IMR-90 (cell line): Measurements from ENCODE around the gene GNA14. TPM values are rescaled to one million over a fixed set of nuclear protein-coding genes. Genes with fewer than 3 reads are reported as not detected.

Source experiments
- ATAC-seq: fragments of 200-7000 bp; cut with Tn5 transposase; 2 replicates; pipeline ENCODE4 v1.9.1; 2020; ENCODE audit warnings: low read depth, mild to moderate bottlenecking, moderate library complexity
- BruUV-seq: library from RNA; stranded (reverse); fragments of 400-500 nt; replicated peaks from 2 replicates; lab custom pipeline; 2021; lab: Mats Ljungman, UMichigan
- CTCF ChIA-PET: fragments of 300-600 bp; formaldehyde crosslinking; extraction: SDS; loops from one replicate; lab custom pipeline; 2021; ENCODE audit warnings: antibody characterized with exemption; lab: Yijun Ruan, JAX
- POLR2A ChIA-PET: fragments of 300-600 bp; sonication (Branson Sonifier 250); formaldehyde crosslinking; loops from one replicate; lab custom pipeline; 2022; ENCODE audit warnings: antibody characterized with exemption; ENCODE audit not compliant: unreplicated experiment; lab: Charles Lee
- DNase-seq: peaks from one replicate; pipeline ENCODE4 v3.0.0; 2013
- H2AFZ ChIP-seq: replicated peaks from 2 replicates; pipeline ENCODE3; 2013; ENCODE audit warnings: low read length, mild to moderate bottlenecking; ENCODE audit not compliant: poor library complexity
- H2AK5ac ChIP-seq: 2 replicates; pipeline ENCODE4 v1.6.1; 2013; ENCODE audit warnings: low read depth, low read length, inconsistent platforms
- H2AK9ac ChIP-seq: replicated peaks from 2 replicates; pipeline ENCODE3; 2013; ENCODE audit warnings: mild to moderate bottlenecking, low read depth, low read length, moderate library complexity; ENCODE audit not compliant: poor library complexity
- H2BK120ac ChIP-seq: 2 replicates; pipeline ENCODE4 v1.6.1; 2013; ENCODE audit warnings: low read depth, low read length, inconsistent platforms
- H2BK15ac ChIP-seq: 3 replicates; pipeline ENCODE4 v1.6.1; 2013; ENCODE audit warnings: low read depth, low read length, inconsistent platforms
- H2BK20ac ChIP-seq: 2 replicates; pipeline ENCODE4 v1.6.1; 2013; ENCODE audit warnings: low read depth, mild to moderate bottlenecking, inconsistent platforms, low read length, moderate library complexity
- H2BK5ac ChIP-seq: 2 replicates; pipeline ENCODE4 v1.6.1; 2013; ENCODE audit warnings: mild to moderate bottlenecking, low read depth, low read length, inconsistent platforms; ENCODE audit not compliant: poor library complexity, severe bottlenecking
- H3K14ac ChIP-seq: replicated peaks from 2 replicates; pipeline ENCODE4 v1.6.1; 2013; ENCODE audit warnings: low read depth, low read length, inconsistent platforms
- H3K18ac ChIP-seq: 2 replicates; pipeline ENCODE4 v1.6.1; 2013; ENCODE audit warnings: low read depth, low read length, control low read depth
- H3K23ac ChIP-seq: 2 replicates; pipeline ENCODE4 v1.6.1; 2013; ENCODE audit warnings: low read depth, low read length, inconsistent platforms
- H3K27ac ChIP-seq: 2 replicates; pipeline ENCODE4 v1.5.1; 2013; ENCODE audit warnings: mild to moderate bottlenecking, control low read depth, low read length; ENCODE audit not compliant: insufficient read depth
- H3K27me3 ChIP-seq: 2 replicates; pipeline ENCODE4 v1.6.1; 2013; ENCODE audit warnings: low read length; ENCODE audit not compliant: control insufficient read depth, insufficient read depth
- H3K36me3 ChIP-seq: 2 replicates; pipeline ENCODE4 v1.6.1; 2013; ENCODE audit warnings: low read length, mixed read lengths; ENCODE audit not compliant: control insufficient read depth, insufficient read depth
- H3K4ac ChIP-seq: 2 replicates; pipeline ENCODE4 v1.6.1; 2013; ENCODE audit warnings: low read depth, low read length, inconsistent platforms
- H3K4me1 ChIP-seq: 2 replicates; pipeline ENCODE4 v1.6.1; 2013; ENCODE audit warnings: low read length, mixed read lengths; ENCODE audit not compliant: control insufficient read depth, insufficient read depth
- H3K4me2 ChIP-seq: 2 replicates; pipeline ENCODE4 v1.6.1; 2013; ENCODE audit warnings: low read depth, mild to moderate bottlenecking, control low read depth, low read length, moderate library complexity
- H3K4me3 ChIP-seq: 2 replicates; pipeline ENCODE4 v1.5.1; 2013; ENCODE audit warnings: low read depth, mild to moderate bottlenecking, control low read depth, low read length, moderate library complexity; ENCODE audit not compliant: insufficient read depth
- H3K56ac ChIP-seq: 2 replicates; pipeline ENCODE4 v1.6.1; 2013; ENCODE audit warnings: low read length, inconsistent platforms; ENCODE audit not compliant: insufficient read depth; ENCODE audit errors: extremely low read depth
- H3K79me1 ChIP-seq, 2 experiments: 2 replicates each; pipeline ENCODE4 v1.6.1; 2013; ENCODE audit warnings: low read length in 2 of 2, inconsistent platforms in 1 of 2, low read depth in 1 of 2
- H3K9ac ChIP-seq: 2 replicates; pipeline ENCODE4 v1.6.1; 2013; ENCODE audit warnings: low read depth, low read length, control low read depth
- H3K9me1 ChIP-seq: 2 replicates; pipeline ENCODE4 v1.6.1; 2013; ENCODE audit warnings: low read length, inconsistent platforms; ENCODE audit not compliant: insufficient read depth
- H3K9me3 ChIP-seq: 2 replicates; pipeline ENCODE4 v1.6.1; 2013; ENCODE audit warnings: low read length; ENCODE audit not compliant: control insufficient read depth, insufficient read depth
- H4K20me1 ChIP-seq: 2 replicates; pipeline ENCODE4 v1.6.1; 2013; ENCODE audit warnings: low read length, inconsistent platforms; ENCODE audit not compliant: insufficient read depth
- H4K5ac ChIP-seq: 2 replicates; pipeline ENCODE4 v1.6.1; 2013; ENCODE audit warnings: mild to moderate bottlenecking, low read depth, low read length, control low read depth
- H4K8ac ChIP-seq, 2 experiments: 2 replicates each; pipeline ENCODE4 v1.6.1; 2013; ENCODE audit warnings: low read depth in 2 of 2, low read length in 2 of 2, control low read depth in 1 of 2, inconsistent platforms in 1 of 2
- H4K91ac ChIP-seq: 2 replicates; pipeline ENCODE4 v1.6.1; 2013; ENCODE audit warnings: low read depth, low read length, inconsistent platforms; ENCODE audit not compliant: insufficient read depth
- BHLHE40 ChIP-seq: fragments of 150-350 bp; IDR thresholded peaks from 2 replicates; pipeline ENCODE4 v1.6.1; 2016; ENCODE audit warnings: mild to moderate bottlenecking, low read depth, low read length
- CEBPB ChIP-seq: IDR thresholded peaks from 2 replicates; pipeline ENCODE4 v1.6.1; 2012; ENCODE audit warnings: low read depth, low read length, improper control_type of control experiment
- CHD1 ChIP-seq: IDR thresholded peaks from 2 replicates; pipeline ENCODE4 v1.6.1; 2012; ENCODE audit warnings: low read depth, low read length, improper control_type of control experiment
- FOS ChIP-seq: fragments of 150-350 bp; IDR thresholded peaks from 2 replicates; pipeline ENCODE4 v1.6.1; 2016; ENCODE audit warnings: low read depth, low read length
- MAFK ChIP-seq: IDR thresholded peaks from 2 replicates; pipeline ENCODE4 v1.6.1; 2012; ENCODE audit warnings: low read depth, low read length, improper control_type of control experiment
- MAZ ChIP-seq: IDR thresholded peaks from 2 replicates; pipeline ENCODE4 v1.6.1; 2012; ENCODE audit warnings: low read depth, mild to moderate bottlenecking, low read length, improper control_type of control experiment, moderate library complexity, borderline replicate concordance
- MXI1 ChIP-seq: IDR thresholded peaks from 2 replicates; pipeline ENCODE4 v1.6.1; 2012; ENCODE audit warnings: low read depth, mild to moderate bottlenecking, low read length, moderate library complexity, borderline replicate concordance
- NFE2L2 ChIP-seq: fragments of 150-350 bp; IDR thresholded peaks from 2 replicates; pipeline ENCODE4 v1.6.1; 2016; ENCODE audit warnings: low read depth, mild to moderate bottlenecking, low read length
- POLR2A ChIP-seq: IDR thresholded peaks from 2 replicates; pipeline ENCODE4 v1.6.1; 2012; ENCODE audit warnings: mild to moderate bottlenecking, low read depth, low read length
- RAD21 ChIP-seq: IDR thresholded peaks from 2 replicates; pipeline ENCODE4 v1.6.1; 2012; ENCODE audit warnings: low read length, improper control_type of control experiment
- RCOR1 ChIP-seq: IDR thresholded peaks from 2 replicates; pipeline ENCODE4 v1.6.1; 2012; ENCODE audit warnings: mild to moderate bottlenecking, low read length, improper control_type of control experiment; ENCODE audit not compliant: insufficient replicate concordance
- RFX5 ChIP-seq: IDR thresholded peaks from 2 replicates; pipeline ENCODE4 v1.8.0; 2012; ENCODE audit warnings: low read depth, mild to moderate bottlenecking, low read length, moderate library complexity
- SMC3 ChIP-seq: fragments of 150-350 bp; IDR thresholded peaks from 2 replicates; pipeline ENCODE4 v1.6.1; 2016; ENCODE audit warnings: low read depth, mild to moderate bottlenecking, antibody characterized with exemption, low read length, moderate library complexity
- WGBS, 2 experiments: methylation state at CpG; one replicate each; pipeline versions ENCODE4 v1.1.5 to v1.1.7; 2013; ENCODE audit warnings: missing lambda C conversion rate in 2 of 2; ENCODE audit not compliant: insufficient read length in 1 of 2; ENCODE audit errors: extremely low coverage in 2 of 2; 5-methylcytosine and 5-hydroxymethylcytosine counted together
- dilution Hi-C: fragments of 300-500 bp; cut with HindIII; formaldehyde crosslinking; loops from one replicate; pipeline ENCODE4 v1.14.3; 2018; ENCODE audit warnings: low sequenced_read_pairs; ENCODE audit not compliant: unreplicated experiment
- in situ Hi-C: fragments of 300-500 bp; cut with MboI; formaldehyde crosslinking; loops from 3 replicates; pipeline ENCODE4 v1.14.3; 2019; ENCODE audit warnings: low sequenced_read_pairs, inconsistent platforms, mixed read lengths
- intact Hi-C: fragments of 100-400 bp; cut with micrococcal nuclease; formaldehyde crosslinking; loops from 2 replicates; pipeline ENCODE4 v1.10.0; 2022
- polyA plus RNA-seq, 3 experiments: library from polyadenylated mRNA; depleted of rRNA; stranded (reverse); fragments of >200 nt; gene quantifications; 2 replicates each; pipeline ENCODE4 v1.2.3, GENCODE V29; 2012; ENCODE audit warnings: low replicate concordance in 1 of 3
- total RNA-seq: library from RNA; depleted of rRNA; stranded (reverse); fragments of >200 nt; gene quantifications from 2 replicates; pipeline ENCODE4 v1.2.3, GENCODE V29; 2012
- TF ChIP-seq, protein P1 (sequence below): fragments of 150-350 bp; IDR thresholded peaks from 2 replicates; pipeline ENCODE4 v1.6.1; 2017; ENCODE audit warnings: mild to moderate bottlenecking, antibody characterized with exemption, low read length, low read depth
- TF ChIP-seq, protein P2 (sequence below): fragments of 150-350 bp; IDR thresholded peaks from 2 replicates; pipeline ENCODE4 v1.6.1; 2016; ENCODE audit warnings: low read depth, mild to moderate bottlenecking, low read length, moderate library complexity, borderline replicate concordance
- TF ChIP-seq, protein P3 (sequence below): conservative IDR thresholded peaks from 2 replicates; pipeline ENCODE4 v1.5.1; 2012; ENCODE audit warnings: mild to moderate bottlenecking, low read depth, low read length, improper control_type of control experiment

The GNA14 gene
- total and polyA plus RNA-seq, 2 of the 4 experiments (the other 2 are of a cell fraction): under 0.01 to 0.03 TPM

DNA sequence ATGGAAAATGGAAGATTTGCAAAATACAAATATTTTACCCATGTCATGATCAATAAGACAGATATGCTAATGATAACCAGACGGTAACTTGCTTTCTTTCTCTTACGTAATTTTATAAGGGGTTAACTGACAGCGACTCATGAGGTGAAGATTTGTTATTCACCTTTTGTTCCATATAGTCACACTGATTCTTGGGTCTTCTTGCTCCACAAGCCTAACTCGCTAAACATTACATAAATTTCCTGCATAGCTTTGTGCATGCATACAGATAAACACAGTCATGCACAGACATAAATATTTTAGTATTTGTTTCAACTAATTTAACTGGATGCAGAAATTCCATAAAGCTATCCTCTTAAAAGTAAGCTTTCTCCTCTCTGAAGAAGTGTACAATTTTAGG, 244.9 kb downstream of the GNA14 start:
- no peak overlapping the region for H4K5ac ChIP-seq
- TF ChIP-seq FOS (no peak), RCOR1 (no peak), MAFK (no peak), SMC3 (no peak), CEBPB (no peak), RAD21 (no peak), RFX5 (no peak), MXI1 (no peak), POLR2A (no peak), BHLHE40 (no peak), MAZ (no peak), NFE2L2 (no peak), CHD1 (no peak)
- TF ChIP-seq, protein P1, sequence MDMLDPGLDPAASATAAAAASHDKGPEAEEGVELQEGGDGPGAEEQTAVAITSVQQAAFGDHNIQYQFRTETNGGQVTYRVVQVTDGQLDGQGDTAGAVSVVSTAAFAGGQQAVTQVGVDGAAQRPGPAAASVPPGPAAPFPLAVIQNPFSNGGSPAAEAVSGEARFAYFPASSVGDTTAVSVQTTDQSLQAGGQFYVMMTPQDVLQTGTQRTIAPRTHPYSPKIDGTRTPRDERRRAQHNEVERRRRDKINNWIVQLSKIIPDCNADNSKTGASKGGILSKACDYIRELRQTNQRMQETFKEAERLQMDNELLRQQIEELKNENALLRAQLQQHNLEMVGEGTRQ: no peak
- TF ChIP-seq, protein P2, sequence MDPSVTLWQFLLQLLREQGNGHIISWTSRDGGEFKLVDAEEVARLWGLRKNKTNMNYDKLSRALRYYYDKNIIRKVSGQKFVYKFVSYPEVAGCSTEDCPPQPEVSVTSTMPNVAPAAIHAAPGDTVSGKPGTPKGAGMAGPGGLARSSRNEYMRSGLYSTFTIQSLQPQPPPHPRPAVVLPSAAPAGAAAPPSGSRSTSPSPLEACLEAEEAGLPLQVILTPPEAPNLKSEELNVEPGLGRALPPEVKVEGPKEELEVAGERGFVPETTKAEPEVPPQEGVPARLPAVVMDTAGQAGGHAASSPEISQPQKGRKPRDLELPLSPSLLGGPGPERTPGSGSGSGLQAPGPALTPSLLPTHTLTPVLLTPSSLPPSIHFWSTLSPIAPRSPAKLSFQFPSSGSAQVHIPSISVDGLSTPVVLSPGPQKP: no peak
- TF ChIP-seq, protein P3, sequence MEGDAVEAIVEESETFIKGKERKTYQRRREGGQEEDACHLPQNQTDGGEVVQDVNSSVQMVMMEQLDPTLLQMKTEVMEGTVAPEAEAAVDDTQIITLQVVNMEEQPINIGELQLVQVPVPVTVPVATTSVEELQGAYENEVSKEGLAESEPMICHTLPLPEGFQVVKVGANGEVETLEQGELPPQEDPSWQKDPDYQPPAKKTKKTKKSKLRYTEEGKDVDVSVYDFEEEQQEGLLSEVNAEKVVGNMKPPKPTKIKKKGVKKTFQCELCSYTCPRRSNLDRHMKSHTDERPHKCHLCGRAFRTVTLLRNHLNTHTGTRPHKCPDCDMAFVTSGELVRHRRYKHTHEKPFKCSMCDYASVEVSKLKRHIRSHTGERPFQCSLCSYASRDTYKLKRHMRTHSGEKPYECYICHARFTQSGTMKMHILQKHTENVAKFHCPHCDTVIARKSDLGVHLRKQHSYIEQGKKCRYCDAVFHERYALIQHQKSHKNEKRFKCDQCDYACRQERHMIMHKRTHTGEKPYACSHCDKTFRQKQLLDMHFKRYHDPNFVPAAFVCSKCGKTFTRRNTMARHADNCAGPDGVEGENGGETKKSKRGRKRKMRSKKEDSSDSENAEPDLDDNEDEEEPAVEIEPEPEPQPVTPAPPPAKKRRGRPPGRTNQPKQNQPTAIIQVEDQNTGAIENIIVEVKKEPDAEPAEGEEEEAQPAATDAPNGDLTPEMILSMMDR: no peak
- CTCF ChIA-PET: no interaction called here

More for the DNA sequence above, 244.9 kb downstream of the GNA14 start:
- H3K18ac ChIP-seq: no peak overlapping the region
- no TSS peak for BruUV-seq
- no peak overlapping the region for H3K4me2 ChIP-seq
- H4K20me1 ChIP-seq: no peaks in the 10 kb centered on the region
- POLR2A ChIA-PET: no interaction called here
- no peak overlapping the region for H3K9ac ChIP-seq
- H3K4me3 ChIP-seq: no peak overlapping the region
- H3K56ac ChIP-seq: no peak overlapping the region
- H3K9me1 ChIP-seq: no peaks in the 10 kb centered on the region
- H2AK9ac ChIP-seq: no peak overlapping the region
- peak; percentile 76 for ATAC-seq
- H3K4me1 ChIP-seq: no peaks in the 10 kb centered on the region
- no peak overlapping the region for H2BK120ac ChIP-seq
- no peak overlapping the region for H4K8ac ChIP-seq
- in situ Hi-C loops: no loop called here
- no peak overlapping the region for H2AFZ ChIP-seq
- no peak overlapping the region for H4K91ac ChIP-seq
- peaks cover 7% of the 10 kb centered on the region for H3K36me3 ChIP-seq
- WGBS, 2 experiments: no CpG with 5 or more reads among the region's 4 CpGs
- H3K27ac ChIP-seq: no peak overlapping the region
- dilution Hi-C loops: no loop called here
- H2BK15ac ChIP-seq: no peak overlapping the region
- intact Hi-C loops: no loop called here
- DNase-seq: peak; percentile 12
- no peaks in the 10 kb centered on the region for H3K9me3 ChIP-seq
- no peaks in the 10 kb centered on the region for H3K27me3 ChIP-seq
- no peak overlapping the region for H2BK20ac ChIP-seq
- H3K4ac ChIP-seq: no peak overlapping the region
- no peaks in the 10 kb centered on the region for H3K79me1 ChIP-seq
- H3K23ac ChIP-seq: no peak overlapping the region
- H3K14ac ChIP-seq: no peak overlapping the region
- no peak overlapping the region for H2BK5ac ChIP-seq
- no peak overlapping the region for H2AK5ac ChIP-seq
